H1 (cell line): ENCODE results near the gene ZMAT5. TPM values are rescaled to one million over a fixed set of nuclear protein-coding genes. Genes with fewer than 3 reads are reported as not detected.
A peak's percentile ranks its signal among the peaks of the same experiment; 100 is the strongest.

Source experiments
- CTCF ChIA-PET: fragments of 300-600 bp; sonication (Branson Sonifier 250); formaldehyde crosslinking; loops from one replicate; lab custom pipeline; 2021; ENCODE audit not compliant: partially characterized antibody; lab: Charles Lee
- POLR2A ChIA-PET: fragments of 300-600 bp; sonication (Branson Sonifier 250); formaldehyde crosslinking; loops from one replicate; lab custom pipeline; 2021; ENCODE audit warnings: inconsistent platforms; ENCODE audit not compliant: partially characterized antibody; lab: Charles Lee
- DNase-seq, 2 experiments: peaks; one replicate each; pipeline versions ENCODE4 v3.0.0 to v3.0.0-alpha.2; 2010 to 2022; ENCODE audit warnings: low spot score in 2 of 2, low read depth in 1 of 2, mixed read lengths in 1 of 2
- FAIRE-seq: peaks from 2 replicates; lab custom pipeline; 2011; peaks lifted over from hg19 to GRCh38; lab: Jason Lieb, UNC
- H2AFZ ChIP-seq: 2 replicates; pipeline ENCODE4 v1.8.1; 2012; ENCODE audit warnings: low read length, inconsistent platforms
- H2AK5ac ChIP-seq: 2 replicates; pipeline ENCODE4 v1.6.1; 2013; ENCODE audit warnings: low read depth, low read length
- H2BK120ac ChIP-seq: replicated peaks from 2 replicates; pipeline ENCODE3; 2013; ENCODE audit warnings: low read depth, low read length, inconsistent platforms
- H2BK12ac ChIP-seq: 2 replicates; pipeline ENCODE4 v1.6.1; 2013; ENCODE audit warnings: low read depth, low read length
- H2BK15ac ChIP-seq: 2 replicates; pipeline ENCODE4 v1.6.1; 2013; ENCODE audit warnings: low read length
- H2BK20ac ChIP-seq: 2 replicates; pipeline ENCODE4 v1.6.1; 2013; ENCODE audit warnings: low read length
- H2BK5ac ChIP-seq: 2 replicates; pipeline ENCODE4 v1.6.1; 2013; ENCODE audit warnings: low read depth, low read length
- H3K14ac ChIP-seq: 2 replicates; pipeline ENCODE4 v1.6.1; 2013; ENCODE audit warnings: inconsistent platforms; ENCODE audit not compliant: insufficient read length
- H3K18ac ChIP-seq: 2 replicates; pipeline ENCODE4 v1.6.1; 2013; ENCODE audit warnings: low read length; ENCODE audit errors: extremely low read depth
- H3K23ac ChIP-seq: 2 replicates; pipeline ENCODE4 v1.6.1; 2013; ENCODE audit warnings: inconsistent platforms; ENCODE audit not compliant: insufficient read length
- H3K23me2 ChIP-seq: 2 replicates; pipeline ENCODE4 v1.6.1; 2013; ENCODE audit warnings: low read depth, low read length
- H3K27ac ChIP-seq: 2 replicates; pipeline ENCODE4 v1.6.1; 2011; ENCODE audit warnings: low read depth, low read length, inconsistent platforms
- H3K27me3 ChIP-seq, 4 experiments: replicated peaks in 1 of 4; 1 replicate in 1 of 4; 2 replicates in 3 of 4; pipeline versions ENCODE4 v1.6.1 to v1.8.1; 2011 to 2013; ENCODE audit warnings: low read length in 3 of 4, mild to moderate bottlenecking in 3 of 4, inconsistent platforms in 2 of 4, mixed read lengths in 2 of 4, moderate library complexity in 1 of 4; ENCODE audit not compliant: control insufficient read depth in 3 of 4, insufficient read depth in 3 of 4; ENCODE audit errors: extremely low read depth in 1 of 4
- H3K36me3 ChIP-seq, 4 experiments: 2 replicates each; pipeline versions ENCODE4 v1.6.1 to v1.8.1; 2011 to 2013; ENCODE audit warnings: mild to moderate bottlenecking in 4 of 4, low read length in 3 of 4, moderate library complexity in 2 of 4, control low read depth in 1 of 4, inconsistent platforms in 1 of 4; ENCODE audit not compliant: insufficient read depth in 4 of 4, control insufficient read depth in 2 of 4
- H3K4ac ChIP-seq: replicated peaks from 2 replicates; pipeline ENCODE3; 2013; ENCODE audit warnings: low read length, low read depth, mixed read lengths, inconsistent platforms; ENCODE audit not compliant: insufficient read length
- H3K4me1 ChIP-seq, 4 experiments: replicated peaks in 1 of 4; 1 replicate in 1 of 4; 2 replicates in 3 of 4; pipeline versions ENCODE4 v1.6.1 to v1.8.1; 2011 to 2013; ENCODE audit warnings: low read length in 3 of 4, inconsistent platforms in 2 of 4, mixed read lengths in 1 of 4; ENCODE audit not compliant: insufficient read depth in 4 of 4, control insufficient read depth in 3 of 4
- H3K4me2 ChIP-seq, 2 experiments: 2 replicates each; pipeline versions ENCODE4 v1.6.1 to v1.8.1; 2011 to 2013; ENCODE audit warnings: low read depth in 2 of 2, low read length in 2 of 2, control low read depth in 1 of 2, inconsistent platforms in 1 of 2, mild to moderate bottlenecking in 1 of 2; ENCODE audit not compliant: insufficient read depth in 1 of 2
- H3K4me3 ChIP-seq, 4 experiments: fragments of 200-600, 300-600 bp in 1 of 4; sonication (generic), shearing (Covaris generic), sonication (Bioruptor Twin) in 1 of 4; 2 replicates each; pipeline versions ENCODE4 v1.5.1 to v1.8.1; 2011 to 2016; ENCODE audit warnings: low read length in 4 of 4, low read depth in 3 of 4, control low read depth in 2 of 4, inconsistent platforms in 2 of 4, mild to moderate bottlenecking in 2 of 4, mixed read lengths in 1 of 4, moderate library complexity in 1 of 4; ENCODE audit not compliant: insufficient read depth in 2 of 4; ENCODE audit errors: extremely low read depth in 1 of 4
- H3K56ac ChIP-seq: replicated peaks from 2 replicates; pipeline ENCODE3; 2013; ENCODE audit warnings: low read depth, mild to moderate bottlenecking, mixed read lengths, low read length, inconsistent platforms; ENCODE audit not compliant: insufficient read length
- H3K79me1 ChIP-seq: 2 replicates; pipeline ENCODE4 v1.6.1; 2013; ENCODE audit warnings: low read depth, low read length, control low read depth
- H3K79me2 ChIP-seq, 2 experiments: 2 replicates each; pipeline versions ENCODE4 v1.6.1 to v1.8.1; 2012 to 2013; ENCODE audit warnings: low read length in 2 of 2, mild to moderate bottlenecking in 2 of 2, inconsistent platforms in 1 of 2; ENCODE audit not compliant: insufficient read depth in 2 of 2, control insufficient read depth in 1 of 2
- H3K9ac ChIP-seq, 4 experiments: replicated peaks in 1 of 4; 1 replicate in 1 of 4; 2 replicates in 3 of 4; pipeline versions ENCODE4 v1.6.1 to v1.8.1; 2011 to 2013; ENCODE audit warnings: low read depth in 3 of 4, low read length in 3 of 4, control low read depth in 2 of 4, mild to moderate bottlenecking in 2 of 4, moderate library complexity in 2 of 4, inconsistent platforms in 1 of 4; ENCODE audit errors: extremely low read depth in 1 of 4
- H3K9me3 ChIP-seq, 2 experiments: 2 replicates each; pipeline versions ENCODE4 v1.6.1 to v1.8.1; 2012 to 2013; ENCODE audit warnings: mild to moderate bottlenecking in 2 of 2, moderate library complexity in 2 of 2, control low read depth in 1 of 2, inconsistent platforms in 1 of 2, low read depth in 1 of 2, low read length in 1 of 2, mixed read lengths in 1 of 2; ENCODE audit not compliant: insufficient read depth in 2 of 2
- H4K20me1 ChIP-seq, 2 experiments: replicated peaks in 1 of 2; 2 replicates each; pipeline versions ENCODE3 to v1.8.1; 2011 to 2013; ENCODE audit warnings: inconsistent platforms in 2 of 2, low read length in 2 of 2, mild to moderate bottlenecking in 1 of 2; ENCODE audit not compliant: insufficient read depth in 2 of 2, control insufficient read depth in 1 of 2
- H4K5ac ChIP-seq: 2 replicates; pipeline ENCODE4 v1.6.1; 2013; ENCODE audit warnings: low read length, low read depth, mixed read lengths, inconsistent platforms; ENCODE audit not compliant: insufficient read length
- H4K8ac ChIP-seq: 2 replicates; pipeline ENCODE4 v1.8.0; 2013; ENCODE audit warnings: mild to moderate bottlenecking, moderate library complexity, low read length, inconsistent platforms; ENCODE audit not compliant: insufficient read depth; ENCODE audit errors: extremely low read depth
- H4K91ac ChIP-seq: replicated peaks from 2 replicates; pipeline ENCODE3; 2013; ENCODE audit warnings: low read length, mixed read lengths, inconsistent platforms; ENCODE audit not compliant: insufficient read length
- CTCF ChIP-seq, 3 experiments: IDR thresholded peaks; 1 replicate in 2 of 3; 2 replicates in 1 of 3; pipeline versions ENCODE4 v1.5.1 to v1.6.1; 2011; ENCODE audit warnings: low read length in 3 of 3, mild to moderate bottlenecking in 3 of 3, inconsistent platforms in 2 of 3, low read depth in 1 of 3, moderate library complexity in 1 of 3; ENCODE audit not compliant: insufficient read depth in 1 of 3; ENCODE audit errors: control extremely low read depth in 1 of 3
- MAFK ChIP-seq: IDR thresholded peaks from 2 replicates; pipeline ENCODE4 v1.6.1; 2012; ENCODE audit warnings: low read depth, mild to moderate bottlenecking, improper control_type of control experiment, low read length
- RAD21 ChIP-seq, 2 experiments: IDR thresholded peaks in 1 of 2; conservative IDR thresholded peaks in 1 of 2; 2 replicates each; pipeline ENCODE4 v1.6.1; 2011; ENCODE audit warnings: low read depth in 2 of 2, low read length in 2 of 2, improper control_type of control experiment in 1 of 2, inconsistent platforms in 1 of 2, mild to moderate bottlenecking in 1 of 2, moderate library complexity in 1 of 2
- WGBS, 2 experiments: shearing (Covaris generic) in 1 of 2; methylation state at CpG; one replicate each; pipeline versions ENCODE4 v1.1.6 to v1.1.7; 2013 to 2015; ENCODE audit warnings: low lambda C conversion rate in 2 of 2, mixed read lengths in 2 of 2, inconsistent platforms in 1 of 2, low coverage in 1 of 2, missing lambda C conversion rate in 1 of 2; ENCODE audit not compliant: insufficient replicate concordance in 2 of 2, insufficient coverage in 1 of 2, insufficient read length in 1 of 2; ENCODE audit errors: extremely low coverage in 1 of 2, missing lambda C conversion rate in 1 of 2; 5-methylcytosine and 5-hydroxymethylcytosine counted together
- polyA plus RNA-seq, 7 experiments: library from polyadenylated mRNA; depleted of rRNA in 3 of 7; stranded (reverse) in 5 of 7; unstranded in 2 of 7; fragments of >200 nt in 5 of 7; fragments of 200-250 nt in 2 of 7; gene quantifications; 1 replicate in 5 of 7; 2 replicates in 1 of 7; 4 replicates in 1 of 7; pipeline versions ENCODE4 v1.2.1 to v1.2.3, GENCODE V29; 2011 to 2013; ENCODE audit warnings: missing spikeins in 2 of 7, mixed read lengths in 2 of 7
- total RNA-seq: library from RNA; stranded (reverse); fragmentation: NEBNext Ultra II Directional; extraction: Animal tissue kit (Norgen Biotek cat#: 25700); gene quantifications from 2 replicates; pipeline ENCODE4 v1.2.1, GENCODE V29; 2021

Gene ZMAT5
- total and polyA plus RNA-seq, 2 of the 8 experiments (the other 6 are each of a cell fraction or from before 2014, with no cell fraction given) = 14.0 to 38.3 TPM

GRCh38 chr22:29813563-29813962 lies 46.8 kb upstream of the ZMAT5 start:
- Histone ChIP-seq H4K20me1 (peaks cover 2 to 3% of the 10 kb centered on the region in 2 experiments), H3K4me2 (no peak overlapping the region), H3K4me3 (no peak overlapping the region), H3K36me3 (peaks cover 3 to 36% (median 18%) of the 10 kb centered on the region in 4 experiments; a peak in 6 of 8 replicates), H3K27ac (no peak overlapping the region), H2BK120ac (no peak overlapping the region), H2BK12ac (no peak overlapping the region), H3K4me1 (no peaks in the 10 kb centered on the region), H3K79me1 (no peaks in the 10 kb centered on the region), H3K4ac (no peak overlapping the region), H3K23ac (no peak overlapping the region), H4K8ac (no peak overlapping the region), H3K27me3 (no peaks in the 10 kb centered on the region), H3K18ac (no peak overlapping the region), H3K9ac (no peak overlapping the region), H3K14ac (no peak overlapping the region), H2BK20ac (no peak overlapping the region), H3K9me3 (no peaks in the 10 kb centered on the region), H2AFZ (no peak overlapping the region), H2BK5ac (no peak overlapping the region), H2BK15ac (no peak overlapping the region), H4K5ac (no peak overlapping the region), H2AK5ac (no peak overlapping the region), H3K79me2 (no peaks in the 10 kb centered on the region), H3K23me2 (no peaks in the 10 kb centered on the region), H3K56ac (no peak overlapping the region), H4K91ac (no peak overlapping the region)
- ChIA-PET CTCF (interaction anchor here (0.6 to 1.4 kb wide), 9 partner anchors 9 to 209 kb away, joined by 3 to 7 read pairs (median 3); no protein-coding TSS in a partner anchor), POLR2A (no interaction called here)
- DNase-seq (no peak), FAIRE-seq (no peak)
- 74% methylated on average over 3 of the region's 3 CpGs; no CpG with 5 or more reads in 1 of the 2 experiments for WGBS, 2 experiments
- TF ChIP-seq RAD21 (IDR thresholded peaks at IDR 0.05 in 1 of 2, conservative IDR thresholded peaks at IDR 0.05 in 1 of 2; ENCODE audit: low read depth in 2 of 2, low read length in 2 of 2) (0 out of 4 replicates have a peak, but pooled peaks of 1 of the 2 experiments have one; percentile 28), CTCF (IDR thresholded peaks at IDR 0.05; ENCODE audit: control extremely low read depth in 1 of 3, insufficient read depth in 1 of 3, low read depth in 1 of 3, low read length in 3 of 3) (peak in 2 of 3 experiments; percentile 8 to 33; a peak in 2 of 4 replicates), MAFK (no peak)
